BJ (cell line): ENCODE data around the gene EXOC6B. TPM values are rescaled to one million over a fixed set of nuclear protein-coding genes. Genes with fewer than 3 reads are reported as not detected.

Experiments
- CTCF ChIA-PET: fragments of 350-600 bp; formaldehyde crosslinking; extraction: SDS; loops from one replicate; lab custom pipeline; 2021; ENCODE audit warnings: antibody characterized with exemption, inconsistent platforms; lab: Yijun Ruan, JAX
- POLR2A ChIA-PET: fragments of 300-600 bp; sonication (Branson Sonifier 250); formaldehyde crosslinking; extraction: SDS; loops from one replicate; lab custom pipeline; 2021; ENCODE audit warnings: antibody characterized with exemption; lab: Charles Lee
- DNase-seq: peaks from one replicate; pipeline ENCODE4 v3.0.0-alpha.2; 2011; ENCODE audit warnings: low read depth
- H3K27me3 ChIP-seq: 2 replicates; pipeline ENCODE4 v1.6.0; 2011; ENCODE audit warnings: low read length; ENCODE audit not compliant: control insufficient read depth, insufficient read depth
- H3K36me3 ChIP-seq: 2 replicates; pipeline ENCODE4 v1.5.1; 2011; ENCODE audit warnings: low read length; ENCODE audit not compliant: control insufficient read depth, insufficient read depth
- H3K4me3 ChIP-seq: 2 replicates; pipeline ENCODE4 v1.5.1; 2011; ENCODE audit warnings: low read depth, mild to moderate bottlenecking, control low read depth, low read length
- polyA plus RNA-seq: library from polyadenylated mRNA; depleted of rRNA; stranded (reverse); fragments of >200 nt; gene quantifications from 2 replicates; pipeline ENCODE4 v1.2.3, GENCODE V29; 2011
- TF ChIP-seq, protein P1 (sequence below): IDR thresholded peaks from 2 replicates; pipeline ENCODE4 v1.5.1; 2011; ENCODE audit warnings: low read depth, mild to moderate bottlenecking, control low read depth, inconsistent platforms, low read length, moderate library complexity; ENCODE audit not compliant: insufficient read depth

Gene EXOC6B
- polyA plus RNA-seq, 1 experiment, result 15.5 TPM

DNA sequence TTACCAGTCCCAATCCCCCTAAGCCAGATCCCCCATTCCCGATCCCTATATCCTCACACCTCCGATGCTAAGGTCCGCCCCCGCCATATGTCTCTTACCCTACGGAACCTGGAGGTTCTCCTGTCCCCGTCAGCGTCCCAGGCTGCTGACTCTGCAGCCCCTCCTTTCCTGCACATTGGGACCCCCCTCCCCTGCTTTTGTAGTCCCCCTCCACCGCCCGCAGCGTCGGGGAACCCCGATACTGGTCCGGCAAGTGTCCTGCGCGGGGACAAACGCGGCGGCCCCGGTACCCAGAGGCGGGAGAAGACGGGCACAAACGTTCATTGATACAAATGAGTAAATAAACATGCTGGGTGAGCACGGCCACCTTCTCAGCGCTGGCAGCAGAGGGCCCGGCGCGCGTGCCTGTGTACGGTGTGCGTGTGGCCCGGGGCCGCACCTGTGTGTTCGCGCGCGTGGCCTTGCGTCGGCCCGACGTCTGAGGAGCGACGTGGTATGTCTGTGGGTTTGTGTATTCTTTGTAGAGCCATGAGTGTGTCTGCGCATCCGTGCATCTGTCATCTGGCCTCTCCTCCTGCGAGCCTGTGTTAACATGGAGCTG, 676.2 kb downstream of the EXOC6B start:
- no peaks in the 10 kb centered on the region for H3K36me3 ChIP-seq
- DNase-seq, result no peak
- ChIA-PET CTCF (interaction anchor here (0.6 to 10.2 kb wide), 55 partner anchors 9 to 624 kb away, joined by 3 to 213 read pairs (median 5); no protein-coding TSS in a partner anchor), POLR2A (interaction anchor here (0.6 kb wide), 1 partner anchor 354 kb away, joined by 7 read pairs; no protein-coding TSS in a partner anchor)
- H3K4me3 ChIP-seq, result no peak overlapping the region
- peaks cover 51% of the 10 kb centered on the region for H3K27me3 ChIP-seq
- TF ChIP-seq, protein P1, sequence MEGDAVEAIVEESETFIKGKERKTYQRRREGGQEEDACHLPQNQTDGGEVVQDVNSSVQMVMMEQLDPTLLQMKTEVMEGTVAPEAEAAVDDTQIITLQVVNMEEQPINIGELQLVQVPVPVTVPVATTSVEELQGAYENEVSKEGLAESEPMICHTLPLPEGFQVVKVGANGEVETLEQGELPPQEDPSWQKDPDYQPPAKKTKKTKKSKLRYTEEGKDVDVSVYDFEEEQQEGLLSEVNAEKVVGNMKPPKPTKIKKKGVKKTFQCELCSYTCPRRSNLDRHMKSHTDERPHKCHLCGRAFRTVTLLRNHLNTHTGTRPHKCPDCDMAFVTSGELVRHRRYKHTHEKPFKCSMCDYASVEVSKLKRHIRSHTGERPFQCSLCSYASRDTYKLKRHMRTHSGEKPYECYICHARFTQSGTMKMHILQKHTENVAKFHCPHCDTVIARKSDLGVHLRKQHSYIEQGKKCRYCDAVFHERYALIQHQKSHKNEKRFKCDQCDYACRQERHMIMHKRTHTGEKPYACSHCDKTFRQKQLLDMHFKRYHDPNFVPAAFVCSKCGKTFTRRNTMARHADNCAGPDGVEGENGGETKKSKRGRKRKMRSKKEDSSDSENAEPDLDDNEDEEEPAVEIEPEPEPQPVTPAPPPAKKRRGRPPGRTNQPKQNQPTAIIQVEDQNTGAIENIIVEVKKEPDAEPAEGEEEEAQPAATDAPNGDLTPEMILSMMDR, result no peak

GRCh38 chr2:72148837-72149555, 676.8 kb downstream of the EXOC6B start:
- peaks cover 52% of the 10 kb centered on the region for H3K27me3 ChIP-seq
- H3K4me3 ChIP-seq, result peak overlapping the region; percentile 45
- TF ChIP-seq, protein P1, result no peak
- POLR2A ChIA-PET, result interaction anchor here (0.5 to 0.6 kb wide), 3 partner anchors 46 to 817 kb away, joined by 7 to 29 read pairs (median 9); partner anchors contain the start of gene ZNF638
- no peak for DNase-seq
- no peaks in the 10 kb centered on the region for H3K36me3 ChIP-seq
- CTCF ChIA-PET, result interaction anchor here (0.9 to 10.2 kb wide), 11 partner anchors 8 to 611 kb away, joined by 4 to 213 read pairs (median 6); no protein-coding TSS in a partner anchor

- CTCF ChIA-PET, result interaction anchor here (0.8 to 10.2 kb wide), 6 partner anchors 10 to 599 kb away, joined by 3 to 213 read pairs (median 6); no protein-coding TSS in a partner anchor
- Histone ChIP-seq H3K27me3 (peaks cover 56% of the 10 kb centered on the region), H3K36me3 (no peaks in the 10 kb centered on the region), H3K4me3 (peak overlapping the region; percentile 45)
- TF ChIP-seq, protein P1, result no peak
- no peak for DNase-seq
- POLR2A ChIA-PET, result interaction anchor here (0.5 kb wide), 1 partner anchor 817 kb away, joined by 9 read pairs; the partner anchor contains the start of gene ZNF638
These were observed 677.6 kb downstream of the EXOC6B start for GRCh38 chr2:72148003-72148836.

GRCh38 chr2:72147303-72147971, 678.4 kb downstream of the EXOC6B start, which contains the start of gene CYP26B1:
Gene CYP26B1, minus strand, starts transcription at chr2:72147862. Its CDS starts 28 bp downstream, at chr2:72147834.
- TF ChIP-seq, protein P1, result no peak
- Histone ChIP-seq H3K36me3 (no peaks in the 10 kb centered on the region), H3K27me3 (peaks cover 56% of the 10 kb centered on the region), H3K4me3 (peak within 1 kb of the TSS; percentile 45)
- POLR2A ChIA-PET, result no interaction called here
- no peak for DNase-seq
- CTCF ChIA-PET, result interaction anchor here (0.8 to 10.2 kb wide), 4 partner anchors 152 to 598 kb away, joined by 3 to 213 read pairs (median 78); no protein-coding TSS in a partner anchor
